Panc1 (cell line): ENCODE data around the gene MYRF. TPM values are rescaled to one million over a fixed set of nuclear protein-coding genes. Genes with fewer than 3 reads are reported as not detected.

Experiments used
- ATAC-seq: fragments of 200-7000 bp; cut with Tn5 transposase; 2 replicates; pipeline ENCODE4 v1.9.1; 2020; ENCODE audit warnings: mild to moderate bottlenecking, moderate library complexity
- BruUV-seq: library from RNA; stranded (reverse); fragments of 400-500 nt; replicated peaks from 2 replicates; lab custom pipeline; 2021; lab: Mats Ljungman, UMichigan
- CTCF ChIA-PET: fragments of 300-600 bp; sonication (Branson Sonifier 250); formaldehyde crosslinking; loops from one replicate; lab custom pipeline; 2022; ENCODE audit warnings: antibody characterized with exemption; lab: Charles Lee
- POLR2A ChIA-PET: fragments of 300-600 bp; sonication (Branson Sonifier 250); formaldehyde crosslinking; loops from one replicate; lab custom pipeline; 2022; ENCODE audit warnings: antibody characterized with exemption; lab: Charles Lee
- DNase-seq: peaks from one replicate; pipeline ENCODE4 v3.0.0-alpha.2; 2010; ENCODE audit warnings: low read depth, low spot score
- H3K27ac ChIP-seq: 2 replicates; pipeline ENCODE4 v1.5.1; 2011; ENCODE audit warnings: mild to moderate bottlenecking, low read length, inconsistent platforms
- H3K27me3 ChIP-seq: fragments of 200-500 bp; sonication (Bioruptor generic); 2 replicates; pipeline ENCODE4 v1.6.0; 2014; ENCODE audit warnings: low read length, inconsistent platforms; ENCODE audit not compliant: control insufficient read depth, insufficient read depth
- H3K36me3 ChIP-seq: fragments of 200-500 bp; sonication (Bioruptor generic); 2 replicates; pipeline ENCODE4 v1.5.1; 2014; ENCODE audit warnings: inconsistent platforms, mild to moderate bottlenecking, low read length, moderate library complexity; ENCODE audit not compliant: control insufficient read depth, insufficient read depth
- H3K4me1 ChIP-seq: 2 replicates; pipeline ENCODE4 v1.5.1; 2011; ENCODE audit warnings: inconsistent platforms, mild to moderate bottlenecking, low read length, moderate library complexity; ENCODE audit not compliant: control insufficient read depth, insufficient read depth
- H3K4me3 ChIP-seq, 2 experiments: 2 replicates each; pipeline ENCODE4 v1.5.1; 2011 to 2012; ENCODE audit warnings: low read depth in 2 of 2, low read length in 2 of 2, mild to moderate bottlenecking in 2 of 2, inconsistent platforms in 1 of 2, moderate library complexity in 1 of 2
- H3K9me3 ChIP-seq: fragments of 200-500 bp; sonication (Bioruptor generic); 2 replicates; pipeline ENCODE4 v1.5.1; 2014; ENCODE audit warnings: low read depth, mild to moderate bottlenecking, inconsistent platforms, low read length, moderate library complexity; ENCODE audit not compliant: control insufficient read depth, insufficient read depth
- CTCF ChIP-seq: fragments of 450-650 bp; IDR thresholded peaks from 2 replicates; pipeline ENCODE4 v1.5.1; 2017; ENCODE audit warnings: mild to moderate bottlenecking
- POLR2AphosphoS5 ChIP-seq: IDR thresholded peaks from 2 replicates; pipeline ENCODE4 v1.6.1; 2012; ENCODE audit warnings: mild to moderate bottlenecking, low read depth, low read length, moderate library complexity
- REST ChIP-seq, 2 experiments: IDR thresholded peaks; 2 replicates each; pipeline ENCODE4 v1.6.1; 2011 to 2012; ENCODE audit warnings: low read depth in 2 of 2, control low read depth in 1 of 2, low read length in 1 of 2, mild to moderate bottlenecking in 1 of 2, moderate library complexity in 1 of 2; ENCODE audit not compliant: insufficient read depth in 1 of 2
- SIN3A ChIP-seq: IDR thresholded peaks from 2 replicates; pipeline ENCODE4 v1.6.1; 2012; ENCODE audit warnings: low read depth, mild to moderate bottlenecking, low read length, moderate library complexity, borderline replicate concordance; ENCODE audit not compliant: insufficient read depth
- TCF7L2 ChIP-seq: IDR thresholded peaks from 2 replicates; pipeline ENCODE4 v1.6.1; 2011; ENCODE audit warnings: mild to moderate bottlenecking, low read depth, low read length, inconsistent platforms
- in situ Hi-C: cut with HindIII; loops from 2 replicates; pipeline ENCODE4 v1.10.0; 2016; ENCODE audit warnings: low sequenced_read_pairs, low pct_unique_long_range_greater_than_20kb
- intact Hi-C: fragments of 100-400 bp; cut with micrococcal nuclease; formaldehyde crosslinking; loops from one replicate; pipeline ENCODE4 v1.10.0; 2022; ENCODE audit not compliant: unreplicated experiment
- total RNA-seq: library from RNA; stranded (reverse); gene quantifications from one replicate; pipeline ENCODE4 v1.2.1, GENCODE V29; 2021; ENCODE audit not compliant: unreplicated experiment

Gene MYRF
- total RNA-seq, 1 experiment from 2014 or later = 2.8 TPM

DNA sequence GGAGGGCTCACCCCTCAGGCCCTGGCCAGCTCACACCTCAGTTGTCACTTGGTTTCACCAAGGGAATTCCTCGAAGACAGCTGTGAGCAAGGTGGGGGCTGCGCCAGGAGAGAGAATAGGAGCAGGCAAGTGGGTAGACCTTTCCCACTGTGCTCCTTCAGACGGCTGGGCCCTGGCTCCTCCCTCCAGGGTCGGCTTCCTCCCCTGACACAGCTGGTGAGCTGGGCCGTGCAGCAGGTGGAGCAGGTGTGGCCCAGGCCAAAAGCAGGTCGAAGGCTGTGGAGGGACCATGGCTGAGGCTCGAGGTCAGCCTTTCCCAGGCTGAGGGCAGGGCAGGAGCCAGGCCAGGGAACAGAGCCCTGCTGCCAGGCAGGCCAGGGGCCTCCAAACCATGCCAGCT, 12.5 kb upstream of the MYRF start:
- in situ Hi-C loops = no loop called here
- ATAC-seq = no peak
- TF ChIP-seq REST (IDR thresholded peaks at IDR 0.05; ENCODE audit: insufficient read depth in 1 of 2, low read depth in 2 of 2, low read length in 1 of 2) (no peak), SIN3A (no peak), POLR2AphosphoS5 (no peak), TCF7L2 (no peak), CTCF (no peak)
- H3K36me3 ChIP-seq = no peaks in the 10 kb centered on the region
- ChIA-PET POLR2A (no interaction called here), CTCF (no interaction called here)
- DNase-seq = no peak
- no peaks in the 10 kb centered on the region for H3K27me3 ChIP-seq
- H3K4me3 ChIP-seq = no peak overlapping the region
- intact Hi-C loops = no loop called here
- no peaks in the 10 kb centered on the region for H3K9me3 ChIP-seq
- BruUV-seq = no TSS peak
- H3K27ac ChIP-seq = no peak overlapping the region
- H3K4me1 ChIP-seq = no peaks in the 10 kb centered on the region

DNA sequence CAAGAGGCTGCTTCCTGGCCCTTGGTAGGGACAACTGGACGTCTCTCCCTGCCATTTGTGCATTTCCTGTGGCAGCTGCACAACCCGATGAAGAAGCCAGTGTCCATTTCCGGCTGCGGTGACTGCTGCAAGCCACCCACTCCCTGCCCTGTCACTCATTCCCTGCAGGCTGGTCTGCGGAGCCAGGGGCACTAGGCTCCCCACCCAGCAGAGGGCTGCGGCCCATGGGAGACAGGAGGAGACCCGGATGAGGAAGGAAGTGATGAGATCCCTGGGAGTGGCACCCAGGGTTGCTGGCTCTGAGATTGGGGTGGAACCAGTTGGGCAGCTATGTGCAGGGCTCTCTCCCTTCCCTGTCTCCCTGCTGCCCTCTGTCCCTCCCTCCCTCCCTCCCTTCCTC, 10.0 kb upstream of the MYRF start:
- Histone ChIP-seq H3K27me3 (no peaks in the 10 kb centered on the region), H3K9me3 (no peaks in the 10 kb centered on the region), H3K36me3 (no peaks in the 10 kb centered on the region), H3K4me3 (no peak overlapping the region), H3K4me1 (no peaks in the 10 kb centered on the region; the same call in 1 of the 2 replicates), H3K27ac (no peak overlapping the region)
- BruUV-seq = no TSS peak
- DNase-seq (no peak), ATAC-seq (no peak)
- TF ChIP-seq POLR2AphosphoS5 (no peak), SIN3A (no peak), CTCF (no peak), REST (IDR thresholded peaks at IDR 0.05; ENCODE audit: insufficient read depth in 1 of 2, low read depth in 2 of 2, low read length in 1 of 2) (no peak), TCF7L2 (no peak)
- in situ Hi-C loops (no loop called here), intact Hi-C loops (no loop called here)
- ChIA-PET POLR2A (no interaction called here), CTCF (no interaction called here)
